Neural cell (in vitro differentiated cells): Measurements from ENCODE around the gene RANBP3. TPM values are rescaled to one million over a fixed set of nuclear protein-coding genes. Genes with fewer than 3 reads are reported as not detected.
"Not testable (repeated sequence)": the region's sequence is repeated elsewhere in the genome, so short reads cannot be mapped to it uniquely, and the experiment has no call there.

Source experiments
- H2AFZ ChIP-seq: fragments of 200-600, 300-800 bp; sonication (generic), shearing (Covaris generic); 2 replicates; pipeline ENCODE4 v1.6.0; 2014; ENCODE audit warnings: low read depth, mild to moderate bottlenecking, antibody characterized with exemption, low read length, moderate library complexity
- H3F3A ChIP-seq: fragments of 200-600 bp; shearing (Covaris generic); 2 replicates; pipeline ENCODE4 v1.6.1; 2016; ENCODE audit warnings: mild to moderate bottlenecking, moderate library complexity, mixed read lengths, antibody characterized with exemption, low read length; ENCODE audit not compliant: insufficient read depth, poor library complexity, severe bottlenecking
- H3K27ac ChIP-seq: fragments of 200-600, 300-800 bp; sonication (generic), shearing (Covaris generic); 2 replicates; pipeline ENCODE4 v1.5.1; 2014; ENCODE audit warnings: mild to moderate bottlenecking, low read length, moderate library complexity
- H3K27me3 ChIP-seq: fragments of 300-800, 200-600 bp; sonication (generic), shearing (Covaris generic); 2 replicates; pipeline ENCODE4 v1.6.0; 2014; ENCODE audit warnings: mild to moderate bottlenecking, low read depth, low read length, moderate library complexity; ENCODE audit not compliant: insufficient read depth
- H3K36me3 ChIP-seq: fragments of 300-800, 200-600 bp; sonication (generic), shearing (Covaris generic); 2 replicates; pipeline ENCODE4 v1.5.1; 2014; ENCODE audit warnings: mild to moderate bottlenecking, antibody characterized with exemption, low read length, moderate library complexity; ENCODE audit not compliant: insufficient read depth
- H3K4me2 ChIP-seq: fragments of 300-800, 200-600 bp; sonication (generic), shearing (Covaris generic); 2 replicates; pipeline ENCODE4 v1.6.0; 2014; ENCODE audit warnings: mild to moderate bottlenecking, low read length
- H3K4me3 ChIP-seq: fragments of 300-800, 200-600 bp; sonication (generic), shearing (Covaris generic); 2 replicates; pipeline ENCODE4 v1.5.1; 2014; ENCODE audit warnings: mild to moderate bottlenecking, low read length, moderate library complexity
- H3K79me2 ChIP-seq: fragments of 200-600 bp; shearing (Covaris generic); replicated peaks from 2 replicates; pipeline ENCODE4 v1.6.0; 2014; ENCODE audit warnings: mild to moderate bottlenecking, low read length, moderate library complexity; ENCODE audit not compliant: insufficient read depth
- H3K9ac ChIP-seq: fragments of 300-800, 200-600 bp; sonication (generic), shearing (Covaris generic); 2 replicates; pipeline ENCODE4 v1.6.1; 2016; ENCODE audit warnings: mild to moderate bottlenecking, low read length, mixed read lengths
- H3K9me2 ChIP-seq: fragments of 200-600 bp; shearing (Covaris generic); 2 replicates; pipeline ENCODE4 v1.6.1; 2016; ENCODE audit warnings: mild to moderate bottlenecking, low read length, mixed read lengths; ENCODE audit not compliant: insufficient read depth
- H3K9me3 ChIP-seq: fragments of 200-600, 300-800 bp; sonication (generic), shearing (Covaris generic); 2 replicates; pipeline ENCODE4 v1.6.1; 2016; ENCODE audit warnings: mild to moderate bottlenecking, mixed run types, low read length, moderate library complexity, mixed read lengths
- H4K20me1 ChIP-seq: fragments of 200-600 bp; shearing (Covaris generic); 2 replicates; pipeline ENCODE4 v1.6.1; 2016; ENCODE audit warnings: mild to moderate bottlenecking, mixed run types; ENCODE audit not compliant: insufficient read depth
- EP300 ChIP-seq: fragments of 450-650 bp; conservative IDR thresholded peaks from 2 replicates; pipeline ENCODE4 v1.6.1; 2014; ENCODE audit warnings: antibody characterized with exemption, mild to moderate bottlenecking, moderate library complexity; ENCODE audit not compliant: poor library complexity, severe bottlenecking
- EZH2 ChIP-seq: fragments of 200-600, 300-800 bp; shearing (Covaris generic), sonication (generic); IDR thresholded peaks from 2 replicates; pipeline ENCODE4 v1.6.1; 2014; ENCODE audit warnings: antibody characterized with exemption, low read length, borderline replicate concordance, mild to moderate bottlenecking; ENCODE audit not compliant: insufficient read depth, poor library complexity, severe bottlenecking
- MXI1 ChIP-seq: fragments of 450-650 bp; conservative IDR thresholded peaks from 2 replicates; pipeline ENCODE4 v1.6.1; 2014; ENCODE audit warnings: antibody characterized with exemption, mild to moderate bottlenecking; ENCODE audit not compliant: poor library complexity, severe bottlenecking
- POLR2AphosphoS5 ChIP-seq: IDR thresholded peaks from 2 replicates; pipeline ENCODE4 v1.6.1; 2012
- RAD21 ChIP-seq: fragments of 450-650 bp; conservative IDR thresholded peaks from 2 replicates; pipeline ENCODE4 v1.6.1; 2014; ENCODE audit warnings: antibody characterized with exemption, mild to moderate bottlenecking, moderate library complexity
- SMC3 ChIP-seq: fragments of 450-650 bp; conservative IDR thresholded peaks from 2 replicates; pipeline ENCODE4 v1.6.1; 2014; ENCODE audit warnings: antibody characterized with exemption, mild to moderate bottlenecking, moderate library complexity; ENCODE audit not compliant: poor library complexity
- TAF1 ChIP-seq: IDR thresholded peaks from 2 replicates; pipeline ENCODE4 v1.6.1; 2012; ENCODE audit warnings: low read depth
- polyA plus RNA-seq: library from polyadenylated mRNA; depleted of rRNA; stranded (reverse); fragments of >200 nt; gene quantifications from 2 replicates; pipeline ENCODE4 v1.2.3, GENCODE V29; 2014
- TF ChIP-seq, protein P1 (sequence below): fragments of 450-650 bp; IDR thresholded peaks from 2 replicates; pipeline ENCODE4 v1.5.1; 2014; ENCODE audit warnings: antibody characterized with exemption, mild to moderate bottlenecking, moderate library complexity; ENCODE audit not compliant: poor library complexity, severe bottlenecking
- TF ChIP-seq, protein P2 (sequence below): IDR thresholded peaks from 2 replicates; pipeline ENCODE4 v1.6.1; 2012; ENCODE audit warnings: borderline replicate concordance

RANBP3 gene
- polyA plus RNA-seq, 1 donor from 2014 or later, result 67.6 TPM

DNA sequence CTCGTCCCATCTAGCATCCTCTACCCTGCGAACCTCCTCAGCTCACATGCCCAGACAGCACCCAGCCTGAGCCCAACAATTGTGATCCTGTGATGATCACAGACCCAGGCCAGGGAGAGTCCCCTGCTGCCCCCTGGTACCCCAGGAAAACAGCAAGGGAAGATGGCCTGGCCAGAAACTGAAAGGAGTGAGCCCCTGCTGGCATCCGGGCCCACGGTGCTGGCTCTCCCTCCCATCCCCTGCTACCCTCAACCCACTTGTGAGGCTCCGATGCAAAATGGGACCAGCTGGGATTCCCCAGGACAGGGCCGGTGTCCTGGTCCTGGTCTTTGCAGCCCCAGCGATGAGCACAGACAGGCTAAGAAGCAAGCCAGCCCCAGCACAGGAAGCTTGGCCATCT lies 14.1 kb downstream of the RANBP3 start:
- no peak overlapping the region for H3K27ac ChIP-seq
- no peak overlapping the region for H2AFZ ChIP-seq
- H3F3A ChIP-seq, result no peaks in the 10 kb centered on the region
- peaks cover 64% of the 10 kb centered on the region for H3K79me2 ChIP-seq
- H3K9ac ChIP-seq, result no peak overlapping the region
- TF ChIP-seq RAD21 (no peak), POLR2AphosphoS5 (no peak), MXI1 (no peak), EZH2 (no peak)
- no peaks in the 10 kb centered on the region for H3K9me2 ChIP-seq
- peaks cover 11% of the 10 kb centered on the region for H4K20me1 ChIP-seq
- no peak overlapping the region for H3K4me2 ChIP-seq
- no peaks in the 10 kb centered on the region for H3K36me3 ChIP-seq
- H3K4me3 ChIP-seq, result no peak overlapping the region
- no peaks in the 10 kb centered on the region for H3K9me3 ChIP-seq
- H3K27me3 ChIP-seq, result no peaks in the 10 kb centered on the region

DNA sequence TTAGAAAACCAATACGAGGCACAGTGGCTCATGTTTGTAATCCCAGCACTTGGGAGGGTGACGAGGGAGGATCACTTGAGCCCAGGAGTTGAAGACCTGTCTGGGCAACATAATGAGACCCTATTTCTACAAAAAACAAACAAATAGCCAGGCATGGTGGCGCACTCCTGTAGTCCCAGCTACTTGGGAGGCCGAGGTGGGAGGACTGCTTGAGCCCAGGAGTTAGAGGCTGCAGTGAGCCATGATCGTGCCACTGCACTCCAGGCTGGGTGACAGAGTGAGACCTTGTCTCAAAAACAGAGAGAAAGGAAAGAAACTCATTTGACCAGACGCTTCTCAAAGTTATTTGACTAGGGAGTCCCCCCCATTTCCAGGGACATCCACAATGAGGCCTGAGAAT lies 14.7 kb downstream of the RANBP3 start:
- not testable (repeated sequence) for H3K36me3 ChIP-seq, H3K9me2 ChIP-seq, H3K4me3 ChIP-seq, H3K9ac ChIP-seq, H3K27me3 ChIP-seq, H3K27ac ChIP-seq, H3F3A ChIP-seq, H3K9me3 ChIP-seq, H3K4me2 ChIP-seq, H4K20me1 ChIP-seq, H2AFZ ChIP-seq
- H3K79me2 ChIP-seq, result peaks cover 58% of the 10 kb centered on the region

DNA sequence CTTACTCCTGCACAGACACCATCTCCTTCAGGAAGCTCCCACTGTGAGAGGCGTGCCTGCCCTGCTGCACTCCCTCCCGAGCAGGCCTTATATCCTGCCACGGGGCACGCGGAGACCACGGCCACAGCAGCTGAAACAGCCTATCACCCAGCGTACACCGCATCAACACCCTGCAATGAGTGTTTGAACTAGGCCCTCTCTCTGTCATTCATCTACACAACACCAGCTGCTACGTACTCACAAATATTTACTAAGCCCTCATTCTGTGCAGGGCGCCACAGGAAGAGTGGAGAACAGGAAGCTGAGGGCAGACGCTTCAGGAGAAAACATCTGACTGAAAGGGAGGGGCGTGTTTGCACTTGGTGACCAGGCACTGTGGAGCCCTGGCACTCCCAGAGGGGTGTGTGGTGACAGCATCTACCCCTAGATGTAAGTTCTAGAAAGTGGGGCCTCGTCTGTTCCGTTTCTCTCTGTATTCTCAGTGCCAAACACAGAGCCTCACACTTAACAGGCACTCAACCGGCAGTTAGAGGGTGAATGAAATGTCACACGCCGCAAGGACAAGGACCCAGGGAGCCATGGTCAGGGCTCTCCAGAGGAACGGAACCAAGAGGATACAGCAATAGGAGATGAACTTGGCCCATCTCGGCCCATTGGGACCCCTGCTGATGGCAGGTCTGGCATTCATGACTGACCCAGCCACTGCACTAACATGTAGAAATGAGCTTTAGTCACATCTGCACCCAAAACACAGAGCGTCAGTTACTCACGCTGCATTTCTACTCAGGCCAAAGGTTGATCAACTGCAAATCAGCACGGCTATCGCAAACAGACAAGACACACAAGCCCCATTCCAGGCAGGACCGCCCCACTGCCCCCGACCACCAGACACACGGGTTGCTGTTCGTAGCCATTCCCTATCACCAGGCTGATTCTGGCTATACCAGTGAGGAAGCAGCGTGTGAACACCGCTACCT lies 15.7 kb downstream of the RANBP3 start:
- Histone ChIP-seq H3K4me2 (no peak overlapping the region), H3K27ac (no peak overlapping the region), H2AFZ (no peak overlapping the region), H3K9me3 (no peaks in the 10 kb centered on the region), H3K9me2 (no peaks in the 10 kb centered on the region), H3K27me3 (no peaks in the 10 kb centered on the region), H4K20me1 (peaks cover 9% of the 10 kb centered on the region), H3K9ac (no peak overlapping the region), H3F3A (no peaks in the 10 kb centered on the region), H3K4me3 (no peak overlapping the region), H3K79me2 (peaks cover 56% of the 10 kb centered on the region), H3K36me3 (no peaks in the 10 kb centered on the region)
- no peak for TF ChIP-seq POLR2AphosphoS5
- TF ChIP-seq, protein P1, sequence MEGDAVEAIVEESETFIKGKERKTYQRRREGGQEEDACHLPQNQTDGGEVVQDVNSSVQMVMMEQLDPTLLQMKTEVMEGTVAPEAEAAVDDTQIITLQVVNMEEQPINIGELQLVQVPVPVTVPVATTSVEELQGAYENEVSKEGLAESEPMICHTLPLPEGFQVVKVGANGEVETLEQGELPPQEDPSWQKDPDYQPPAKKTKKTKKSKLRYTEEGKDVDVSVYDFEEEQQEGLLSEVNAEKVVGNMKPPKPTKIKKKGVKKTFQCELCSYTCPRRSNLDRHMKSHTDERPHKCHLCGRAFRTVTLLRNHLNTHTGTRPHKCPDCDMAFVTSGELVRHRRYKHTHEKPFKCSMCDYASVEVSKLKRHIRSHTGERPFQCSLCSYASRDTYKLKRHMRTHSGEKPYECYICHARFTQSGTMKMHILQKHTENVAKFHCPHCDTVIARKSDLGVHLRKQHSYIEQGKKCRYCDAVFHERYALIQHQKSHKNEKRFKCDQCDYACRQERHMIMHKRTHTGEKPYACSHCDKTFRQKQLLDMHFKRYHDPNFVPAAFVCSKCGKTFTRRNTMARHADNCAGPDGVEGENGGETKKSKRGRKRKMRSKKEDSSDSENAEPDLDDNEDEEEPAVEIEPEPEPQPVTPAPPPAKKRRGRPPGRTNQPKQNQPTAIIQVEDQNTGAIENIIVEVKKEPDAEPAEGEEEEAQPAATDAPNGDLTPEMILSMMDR, result no peak
- no peak for TF ChIP-seq RAD21
- TF ChIP-seq, protein P2, sequence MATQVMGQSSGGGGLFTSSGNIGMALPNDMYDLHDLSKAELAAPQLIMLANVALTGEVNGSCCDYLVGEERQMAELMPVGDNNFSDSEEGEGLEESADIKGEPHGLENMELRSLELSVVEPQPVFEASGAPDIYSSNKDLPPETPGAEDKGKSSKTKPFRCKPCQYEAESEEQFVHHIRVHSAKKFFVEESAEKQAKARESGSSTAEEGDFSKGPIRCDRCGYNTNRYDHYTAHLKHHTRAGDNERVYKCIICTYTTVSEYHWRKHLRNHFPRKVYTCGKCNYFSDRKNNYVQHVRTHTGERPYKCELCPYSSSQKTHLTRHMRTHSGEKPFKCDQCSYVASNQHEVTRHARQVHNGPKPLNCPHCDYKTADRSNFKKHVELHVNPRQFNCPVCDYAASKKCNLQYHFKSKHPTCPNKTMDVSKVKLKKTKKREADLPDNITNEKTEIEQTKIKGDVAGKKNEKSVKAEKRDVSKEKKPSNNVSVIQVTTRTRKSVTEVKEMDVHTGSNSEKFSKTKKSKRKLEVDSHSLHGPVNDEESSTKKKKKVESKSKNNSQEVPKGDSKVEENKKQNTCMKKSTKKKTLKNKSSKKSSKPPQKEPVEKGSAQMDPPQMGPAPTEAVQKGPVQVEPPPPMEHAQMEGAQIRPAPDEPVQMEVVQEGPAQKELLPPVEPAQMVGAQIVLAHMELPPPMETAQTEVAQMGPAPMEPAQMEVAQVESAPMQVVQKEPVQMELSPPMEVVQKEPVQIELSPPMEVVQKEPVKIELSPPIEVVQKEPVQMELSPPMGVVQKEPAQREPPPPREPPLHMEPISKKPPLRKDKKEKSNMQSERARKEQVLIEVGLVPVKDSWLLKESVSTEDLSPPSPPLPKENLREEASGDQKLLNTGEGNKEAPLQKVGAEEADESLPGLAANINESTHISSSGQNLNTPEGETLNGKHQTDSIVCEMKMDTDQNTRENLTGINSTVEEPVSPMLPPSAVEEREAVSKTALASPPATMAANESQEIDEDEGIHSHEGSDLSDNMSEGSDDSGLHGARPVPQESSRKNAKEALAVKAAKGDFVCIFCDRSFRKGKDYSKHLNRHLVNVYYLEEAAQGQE, result no peak
- no peak for TF ChIP-seq SMC3
- no peak for TF ChIP-seq EP300
- TF ChIP-seq TAF1, result no peak

DNA sequence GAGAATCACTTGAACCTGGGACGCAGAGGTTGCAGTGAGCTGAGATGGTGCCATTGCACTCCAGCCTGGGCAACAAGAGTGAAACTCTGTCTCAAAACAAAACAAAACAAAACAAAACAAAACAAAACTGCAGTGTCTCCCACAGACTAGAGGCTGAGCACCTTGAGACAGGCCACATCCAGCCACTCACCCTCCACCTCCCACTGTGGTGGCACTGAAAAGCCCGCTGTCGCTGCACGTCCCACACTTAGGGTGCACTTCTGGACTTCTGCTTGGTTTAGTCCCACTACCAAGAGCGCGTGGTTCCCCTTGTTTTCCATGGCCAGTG lies 16.3 kb downstream of the RANBP3 start:
- H3F3A ChIP-seq, H2AFZ ChIP-seq, H3K9me2 ChIP-seq, H3K4me2 ChIP-seq, H3K4me3 ChIP-seq, H3K36me3 ChIP-seq, H3K9ac ChIP-seq, H4K20me1 ChIP-seq, H3K27me3 ChIP-seq, H3K9me3 ChIP-seq, H3K27ac ChIP-seq: not testable (repeated sequence)
- H3K79me2 ChIP-seq, result peaks cover 61% of the 10 kb centered on the region
